Retinal pigment epithelial cell (primary cell): ENCODE measurements around the gene LRWD1.

Experiments
- DNase-seq: peaks from one replicate; pipeline ENCODE4 v3.0.0-alpha.2; 2010; ENCODE audit warnings: low read depth
- H3K4me3 ChIP-seq: 2 replicates; pipeline ENCODE4 v1.5.1; 2011; ENCODE audit warnings: mild to moderate bottlenecking, low read length, control low read depth, moderate library complexity
- TF ChIP-seq, protein P1 (sequence below): conservative IDR thresholded peaks from 2 replicates; pipeline ENCODE4 v1.5.1; 2011; ENCODE audit warnings: low read depth, low read length, control low read depth, inconsistent platforms

Gene LRWD1

DNA sequence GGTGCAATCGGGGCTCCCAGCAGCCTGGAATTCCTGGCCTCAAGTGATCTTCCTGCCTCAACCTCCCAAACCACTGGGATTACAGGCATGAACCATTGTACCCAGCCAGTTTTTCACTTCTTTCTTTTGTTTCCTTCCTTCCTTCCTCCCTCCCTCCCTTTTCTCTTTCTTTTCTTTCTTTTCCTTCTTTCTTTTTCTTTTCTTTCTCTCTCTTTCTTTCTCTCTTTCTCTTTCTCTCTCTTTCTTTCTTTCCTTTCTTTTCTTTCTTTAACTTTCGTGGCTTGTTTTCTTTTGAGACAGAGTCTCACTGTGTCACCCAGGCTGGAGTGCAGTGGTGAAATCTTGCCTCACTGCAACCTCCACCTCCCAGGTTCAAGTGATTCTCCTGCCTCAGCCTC lies 19.1 kb upstream of the LRWD1 start:
- no peak for DNase-seq
- TF ChIP-seq, protein P1, sequence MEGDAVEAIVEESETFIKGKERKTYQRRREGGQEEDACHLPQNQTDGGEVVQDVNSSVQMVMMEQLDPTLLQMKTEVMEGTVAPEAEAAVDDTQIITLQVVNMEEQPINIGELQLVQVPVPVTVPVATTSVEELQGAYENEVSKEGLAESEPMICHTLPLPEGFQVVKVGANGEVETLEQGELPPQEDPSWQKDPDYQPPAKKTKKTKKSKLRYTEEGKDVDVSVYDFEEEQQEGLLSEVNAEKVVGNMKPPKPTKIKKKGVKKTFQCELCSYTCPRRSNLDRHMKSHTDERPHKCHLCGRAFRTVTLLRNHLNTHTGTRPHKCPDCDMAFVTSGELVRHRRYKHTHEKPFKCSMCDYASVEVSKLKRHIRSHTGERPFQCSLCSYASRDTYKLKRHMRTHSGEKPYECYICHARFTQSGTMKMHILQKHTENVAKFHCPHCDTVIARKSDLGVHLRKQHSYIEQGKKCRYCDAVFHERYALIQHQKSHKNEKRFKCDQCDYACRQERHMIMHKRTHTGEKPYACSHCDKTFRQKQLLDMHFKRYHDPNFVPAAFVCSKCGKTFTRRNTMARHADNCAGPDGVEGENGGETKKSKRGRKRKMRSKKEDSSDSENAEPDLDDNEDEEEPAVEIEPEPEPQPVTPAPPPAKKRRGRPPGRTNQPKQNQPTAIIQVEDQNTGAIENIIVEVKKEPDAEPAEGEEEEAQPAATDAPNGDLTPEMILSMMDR = no peak
- H3K4me3 ChIP-seq = no peak overlapping the region

DNA sequence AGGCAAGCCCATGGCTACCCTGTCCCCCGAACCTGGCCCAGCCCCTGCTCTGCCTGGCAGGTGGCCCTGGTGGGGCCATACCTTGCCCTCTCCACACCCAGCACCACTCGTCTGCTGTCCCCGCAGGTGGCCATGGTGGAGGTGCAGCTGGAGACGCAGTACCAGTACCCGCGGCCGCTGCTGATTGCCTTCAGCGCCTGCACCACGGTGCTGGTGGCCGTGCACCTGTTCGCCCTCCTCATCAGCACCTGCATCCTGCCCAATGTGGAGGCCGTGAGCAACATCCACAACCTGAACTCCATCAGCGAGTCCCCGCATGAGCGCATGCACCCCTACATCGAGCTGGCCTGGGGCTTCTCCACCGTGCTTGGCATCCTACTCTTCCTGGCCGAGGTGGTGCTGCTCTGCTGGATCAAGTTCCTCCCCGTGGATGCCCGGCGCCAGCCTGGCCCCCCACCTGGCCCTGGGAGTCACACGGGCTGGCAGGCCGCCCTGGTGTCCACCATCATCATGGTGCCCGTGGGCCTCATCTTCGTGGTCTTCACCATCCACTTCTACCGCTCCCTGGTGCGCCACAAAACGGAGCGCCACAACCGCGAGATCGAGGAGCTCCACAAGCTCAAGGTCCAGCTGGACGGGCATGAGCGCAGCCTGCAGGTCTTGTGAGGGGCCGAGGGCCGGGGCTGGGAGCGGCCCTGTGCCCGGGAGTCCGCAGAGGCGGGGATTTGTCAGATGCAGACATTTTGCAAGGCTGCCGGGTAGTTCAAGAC lies 18.2 kb upstream of the LRWD1 start:
- H3K4me3 ChIP-seq = no peak overlapping the region
- TF ChIP-seq, protein P1 = no peak
- DNase-seq = no peak

DNA sequence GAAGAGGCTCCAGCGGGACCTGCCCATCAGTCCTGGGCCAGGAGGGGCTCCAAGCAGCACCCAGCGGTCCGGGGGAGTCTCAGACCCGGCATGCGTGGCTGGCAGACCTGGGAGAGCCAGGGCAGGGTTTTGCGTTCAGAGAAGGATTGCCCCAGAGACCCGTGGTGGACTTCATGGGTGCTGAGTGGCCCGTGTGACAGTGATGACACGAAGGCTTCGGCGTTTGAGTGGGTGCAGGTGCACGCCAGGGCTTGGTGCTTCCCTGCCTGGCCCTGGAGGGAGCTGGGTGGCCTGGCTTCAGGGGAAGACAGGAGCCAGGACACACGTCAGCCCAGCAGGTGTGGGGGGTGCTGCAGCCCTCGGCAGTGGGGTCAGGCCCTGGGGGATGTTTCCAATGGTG lies 17.5 kb upstream of the LRWD1 start:
- TF ChIP-seq, protein P1 = no peak
- no peak overlapping the region for H3K4me3 ChIP-seq
- no peak for DNase-seq

DNA sequence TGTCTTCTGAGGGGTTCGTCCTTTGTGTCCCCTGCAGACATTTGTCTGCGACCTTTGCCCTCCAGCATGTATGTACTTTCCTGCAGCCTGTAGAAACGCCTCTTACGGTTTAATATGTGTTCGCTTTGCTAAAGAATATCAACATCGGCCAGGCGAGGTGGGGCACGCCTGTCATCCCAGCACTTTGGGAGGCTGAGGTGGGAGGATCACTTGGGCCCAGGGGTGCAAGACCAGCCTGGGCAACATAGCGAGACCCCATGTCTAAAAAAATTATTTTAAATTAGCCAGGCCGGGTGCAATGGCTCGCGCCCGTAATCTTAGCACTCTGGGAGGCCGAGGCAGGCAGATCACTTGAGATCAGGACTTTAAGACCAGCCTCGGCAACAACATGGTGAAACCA lies 15.6 kb upstream of the LRWD1 start:
- no peak overlapping the region for H3K4me3 ChIP-seq
- DNase-seq = no peak
- TF ChIP-seq, protein P1 = no peak

DNA sequence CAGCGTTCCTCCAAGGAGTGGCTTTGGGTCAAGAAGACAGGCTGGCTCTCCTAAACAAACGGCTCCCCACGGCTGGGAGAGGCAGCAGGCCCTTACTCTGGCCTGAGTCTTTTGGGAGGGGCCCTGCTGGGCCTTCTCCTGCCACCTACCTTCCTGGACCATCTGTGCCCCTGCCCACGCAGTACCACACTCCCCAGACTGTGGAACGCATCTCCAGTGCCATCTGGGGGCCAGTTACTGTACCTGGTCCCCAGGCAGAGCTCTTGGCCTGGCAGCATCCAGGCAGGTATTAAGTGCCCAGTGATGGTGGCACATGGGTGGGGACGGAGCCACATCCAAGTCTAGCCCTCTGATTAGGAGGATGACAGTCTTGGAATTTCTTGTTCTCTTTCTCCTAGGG lies 14.5 kb upstream of the LRWD1 start:
- DNase-seq = no peak
- TF ChIP-seq, protein P1 = peak; percentile 21
- no peak overlapping the region for H3K4me3 ChIP-seq

DNA sequence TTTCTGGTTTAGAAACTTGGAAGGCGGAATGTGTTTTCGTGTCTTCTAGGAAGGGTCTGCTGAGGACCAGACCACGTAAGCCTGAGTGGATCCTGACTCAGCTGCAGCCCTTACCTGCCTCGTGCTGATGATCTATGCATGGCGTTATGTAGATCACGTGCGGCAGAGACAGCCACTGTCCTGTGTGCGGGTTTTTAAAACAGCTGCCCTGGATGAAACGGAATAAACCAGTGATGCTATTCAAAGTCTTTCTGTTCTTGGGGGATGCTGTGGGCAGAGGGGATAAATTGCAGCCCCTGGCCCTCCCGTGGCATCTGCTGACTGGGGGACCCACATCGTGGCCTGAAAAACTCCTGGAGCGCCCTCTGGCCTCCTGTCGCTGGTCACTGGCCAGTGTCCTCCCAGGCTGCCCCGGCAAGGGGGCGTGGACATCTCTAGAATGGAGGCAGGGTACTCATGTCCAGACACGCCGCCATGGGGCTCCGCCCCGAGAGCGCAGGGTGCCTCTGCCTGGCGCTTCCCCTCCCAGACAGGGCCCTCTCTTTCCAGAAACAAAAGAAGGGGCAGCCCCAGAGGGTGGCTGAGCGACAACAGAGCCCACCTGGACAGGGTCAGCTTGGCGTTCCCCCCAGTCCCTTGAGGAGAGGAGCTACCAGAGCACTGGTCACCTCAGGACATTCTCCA lies 13.3 kb upstream of the LRWD1 start:
- TF ChIP-seq, protein P1 = no peak
- DNase-seq = no peak
- no peak overlapping the region for H3K4me3 ChIP-seq

DNA sequence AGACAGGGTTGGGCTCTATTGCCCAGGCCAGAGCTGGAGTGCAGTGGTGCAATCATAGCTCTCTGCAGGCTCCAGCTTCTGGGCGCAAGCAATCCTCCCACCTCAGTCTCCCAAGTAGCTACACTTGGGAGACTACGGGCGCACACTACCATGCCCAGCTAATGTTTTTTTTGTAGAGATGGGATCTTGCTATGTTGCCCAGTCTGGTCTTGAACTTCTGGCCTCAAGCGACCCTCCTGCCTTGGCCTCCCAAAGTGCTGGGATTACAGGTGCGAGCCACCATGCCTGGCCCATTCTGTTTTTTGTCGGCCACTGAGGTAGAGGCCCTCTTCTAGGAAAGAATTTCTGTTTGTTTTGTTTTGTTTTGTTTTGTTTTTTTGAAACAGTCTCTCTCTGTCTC lies 12.3 kb upstream of the LRWD1 start:
- H3K4me3 ChIP-seq = no peak overlapping the region
- no peak for DNase-seq
- TF ChIP-seq, protein P1 = no peak
